Islet of Langerhans (tissue), 1 donor: ENCODE measurements around the gene TANK.
"Not testable (repeated sequence)": the region's sequence is repeated elsewhere in the genome, so short reads cannot be mapped to it uniquely, and the experiment has no call there.

Source experiments
- FAIRE-seq: peaks from one replicate; lab custom pipeline; 2011; peaks lifted over from hg19 to GRCh38; lab: Jason Lieb, UNC

Gene TANK

GRCh38 chr2:161233858-161234431 lies 73.7 kb downstream of the TANK start:
- peak; percentile 70 for FAIRE-seq

DNA sequence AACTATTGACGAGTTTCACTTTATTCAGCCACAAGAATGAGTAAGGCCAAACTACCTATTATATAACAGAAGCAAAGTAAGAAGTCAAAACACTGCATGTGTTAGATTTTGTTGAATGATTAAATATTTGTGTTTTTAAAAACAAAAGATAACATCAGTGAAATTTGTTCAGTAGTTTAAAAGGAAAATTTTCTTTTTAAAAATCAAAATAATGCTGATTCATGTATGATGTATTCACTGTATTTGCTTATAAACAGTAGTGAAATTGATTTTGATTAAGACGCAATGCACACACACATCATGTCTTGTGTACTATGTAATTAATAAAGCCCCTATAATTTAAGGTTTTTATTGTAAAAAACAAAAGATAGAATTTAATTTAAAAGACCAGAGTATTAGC lies 74.4 kb downstream of the TANK start:
- FAIRE-seq = peak; percentile 91

- FAIRE-seq = no peak
Measured at GRCh38 chr2:161237392-161238264, 77.4 kb downstream of the TANK start.

- no peak for FAIRE-seq
Measured at GRCh38 chr2:161238265-161238559, 78.0 kb downstream of the TANK start.

DNA sequence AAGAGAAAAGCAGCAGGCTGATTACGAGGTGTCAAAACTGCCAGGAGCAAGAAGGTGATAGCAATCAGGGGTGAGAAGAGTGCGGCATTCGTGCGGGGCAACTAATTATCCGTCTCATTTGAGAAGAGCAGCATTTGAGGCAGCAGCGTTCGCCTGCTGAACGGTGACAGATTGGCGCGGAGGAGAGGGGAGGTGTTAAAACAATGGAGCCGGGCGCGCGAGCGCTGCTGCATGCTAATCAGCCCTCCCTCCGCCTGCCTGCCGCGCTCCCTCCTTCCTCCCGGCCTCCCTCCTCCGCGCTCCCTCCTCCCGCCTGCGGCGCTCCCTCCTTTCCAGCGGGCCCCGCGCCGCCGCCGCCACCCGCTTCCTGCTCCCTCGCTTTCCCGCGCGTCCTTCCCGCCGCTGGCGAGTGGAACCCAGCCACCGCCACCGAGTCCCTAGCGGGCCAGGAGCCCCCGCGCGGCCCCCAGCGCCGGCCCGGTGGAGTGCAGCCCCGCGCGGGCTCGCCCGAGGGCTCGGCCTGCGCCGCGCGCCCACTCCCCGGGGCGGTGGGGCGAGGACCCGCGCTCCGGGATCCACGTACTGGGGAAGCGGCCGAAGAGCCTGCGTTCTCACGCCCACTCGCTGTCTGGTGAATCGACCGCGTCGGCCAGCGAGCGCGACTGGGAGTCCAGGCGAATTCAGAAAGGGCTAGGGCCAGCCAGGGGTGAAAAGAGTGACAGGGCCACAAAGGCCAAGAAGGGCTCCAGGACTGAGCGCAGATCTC lies 78.5 kb downstream of the TANK start:
- FAIRE-seq = no peak

- FAIRE-seq = peak; percentile 47
Measured at GRCh38 chr2:161239326-161240109, 79.3 kb downstream of the TANK start.

GRCh38 chr2:161241894-161242293 lies 81.7 kb downstream of the TANK start:
- no peak for FAIRE-seq

- no peak for FAIRE-seq
Measured at GRCh38 chr2:161243312-161243711, 83.1 kb downstream of the TANK start.

DNA sequence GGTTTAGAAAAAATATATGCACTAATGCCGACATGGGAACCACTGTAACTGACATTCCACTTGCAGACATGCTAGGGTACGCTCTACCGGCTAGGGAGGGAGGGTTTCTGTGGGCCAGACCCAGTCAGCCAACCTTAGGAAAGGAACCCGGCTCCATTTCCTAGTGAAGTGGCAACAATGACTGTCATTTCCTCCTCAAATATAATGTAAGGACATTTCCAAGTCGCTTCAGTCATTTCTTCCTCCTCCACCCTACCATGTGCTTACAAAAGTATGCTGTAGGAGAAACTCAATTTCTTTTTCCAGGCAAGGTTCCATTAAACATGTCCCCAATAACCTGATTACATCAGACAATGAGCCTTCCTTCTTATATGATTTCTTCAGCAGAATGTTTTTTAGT lies 83.7 kb downstream of the TANK start:
- FAIRE-seq = no peak

- FAIRE-seq = not testable (repeated sequence)
Measured at GRCh38 chr2:161244387-161245260, 84.4 kb downstream of the TANK start.

DNA sequence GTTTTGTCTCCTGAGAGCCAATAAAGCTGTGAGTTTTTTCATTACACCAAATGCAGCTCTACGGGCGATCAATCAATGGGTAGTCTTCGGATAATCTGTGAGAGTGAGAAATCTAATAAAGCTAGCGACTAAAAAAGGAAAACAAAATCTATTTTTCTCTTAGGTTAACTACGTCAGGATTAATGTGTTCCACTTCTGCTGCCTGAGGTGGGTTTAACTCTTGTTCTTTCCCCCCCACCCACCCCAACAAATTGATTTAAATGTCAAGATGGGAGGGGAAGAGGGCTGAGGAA lies 85.0 kb downstream of the TANK start:
- no peak for FAIRE-seq

- FAIRE-seq = no peak
Measured at GRCh38 chr2:161245671-161246070, 85.4 kb downstream of the TANK start.

GRCh38 chr2:161246281-161246680 lies 86.1 kb downstream of the TANK start:
- no peak for FAIRE-seq

DNA sequence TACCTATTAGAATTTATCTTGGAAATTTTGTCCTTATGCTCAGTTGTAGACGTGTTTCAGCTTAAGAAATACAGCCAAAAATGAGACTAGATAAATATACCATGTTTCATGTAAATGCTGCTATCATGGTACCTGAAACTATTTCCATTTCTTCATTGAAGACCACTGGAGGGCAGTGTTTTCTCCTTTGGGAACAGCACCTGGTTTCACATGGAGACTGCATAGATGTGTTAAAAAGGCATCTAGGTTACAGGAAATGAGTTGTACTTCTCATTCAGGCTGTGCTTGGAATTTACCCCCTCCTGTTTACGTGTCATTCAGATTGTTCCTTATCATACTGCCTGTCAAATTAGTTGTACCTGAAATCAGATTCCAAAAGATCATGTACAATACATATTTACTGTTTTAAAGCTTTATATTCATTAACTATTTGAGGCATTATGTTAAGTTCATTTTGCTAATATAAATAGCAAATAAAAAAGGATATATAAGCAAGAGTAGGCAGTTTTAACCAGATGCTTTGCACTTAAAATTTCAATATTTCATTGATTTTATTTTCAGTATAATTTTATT lies 90.7 kb downstream of the TANK start:
- peak; percentile 99 for FAIRE-seq

DNA sequence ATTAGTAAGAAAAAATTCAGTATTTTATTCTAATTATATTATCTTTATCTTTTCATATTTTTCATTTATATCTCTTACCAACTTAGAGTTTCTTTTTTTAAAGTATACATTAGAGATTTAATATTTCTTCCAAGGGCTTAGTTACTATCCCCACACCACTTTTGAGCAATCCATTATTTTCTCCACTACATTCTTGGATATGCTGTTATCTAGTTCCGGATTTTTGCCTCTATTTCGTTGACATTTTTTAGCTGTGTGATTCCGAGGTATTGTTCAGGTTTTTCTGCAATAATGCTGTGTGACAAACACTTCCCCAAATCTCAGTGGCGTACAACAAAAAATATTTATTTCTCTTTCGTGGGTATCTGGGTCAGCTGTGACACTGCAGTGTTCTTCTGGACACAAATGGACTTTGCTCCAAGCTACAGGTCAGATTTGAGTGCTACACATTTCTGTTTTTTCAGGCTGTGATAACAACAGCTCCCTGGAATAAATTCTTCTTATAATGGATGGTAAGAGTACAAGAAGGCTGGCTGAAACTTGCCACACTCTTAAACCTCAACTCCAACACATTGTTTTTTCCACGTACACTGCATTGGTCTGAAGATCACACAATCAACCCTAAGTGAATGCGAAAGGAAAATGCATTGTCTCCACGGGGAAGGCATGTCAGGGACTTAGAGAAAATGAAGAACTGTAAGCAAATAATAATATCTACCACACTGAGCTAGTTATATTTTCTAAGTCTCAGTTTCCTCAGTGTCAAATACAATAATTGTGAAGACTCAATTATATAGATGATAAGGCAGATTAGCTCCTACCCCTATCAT lies 97.1 kb downstream of the TANK start:
- FAIRE-seq = no peak

DNA sequence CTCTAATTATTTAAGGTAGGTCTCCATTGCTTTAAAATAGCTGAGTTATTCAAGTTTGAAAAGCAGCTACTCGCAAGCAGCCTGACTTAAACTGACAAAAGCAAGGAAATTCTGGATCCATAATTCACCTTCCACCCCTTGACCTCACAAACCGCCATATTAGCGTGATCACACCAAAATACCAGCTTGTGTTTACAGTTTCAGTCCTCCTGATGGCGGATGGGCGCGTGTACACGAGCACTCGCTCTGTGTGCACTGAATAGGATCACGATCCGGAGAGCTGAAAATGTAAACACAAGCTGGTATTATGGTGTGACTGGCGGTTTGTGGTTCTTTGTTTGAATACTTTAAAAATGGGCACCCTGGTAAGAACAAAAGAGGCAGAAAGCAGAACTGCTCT lies 105.6 kb downstream of the TANK start:
- FAIRE-seq = no peak

GRCh38 chr2:161269111-161269510 lies 108.9 kb downstream of the TANK start:
- no peak for FAIRE-seq

GRCh38 chr2:161273038-161273760 lies 113.0 kb downstream of the TANK start:
- peak; percentile 95 for FAIRE-seq

DNA sequence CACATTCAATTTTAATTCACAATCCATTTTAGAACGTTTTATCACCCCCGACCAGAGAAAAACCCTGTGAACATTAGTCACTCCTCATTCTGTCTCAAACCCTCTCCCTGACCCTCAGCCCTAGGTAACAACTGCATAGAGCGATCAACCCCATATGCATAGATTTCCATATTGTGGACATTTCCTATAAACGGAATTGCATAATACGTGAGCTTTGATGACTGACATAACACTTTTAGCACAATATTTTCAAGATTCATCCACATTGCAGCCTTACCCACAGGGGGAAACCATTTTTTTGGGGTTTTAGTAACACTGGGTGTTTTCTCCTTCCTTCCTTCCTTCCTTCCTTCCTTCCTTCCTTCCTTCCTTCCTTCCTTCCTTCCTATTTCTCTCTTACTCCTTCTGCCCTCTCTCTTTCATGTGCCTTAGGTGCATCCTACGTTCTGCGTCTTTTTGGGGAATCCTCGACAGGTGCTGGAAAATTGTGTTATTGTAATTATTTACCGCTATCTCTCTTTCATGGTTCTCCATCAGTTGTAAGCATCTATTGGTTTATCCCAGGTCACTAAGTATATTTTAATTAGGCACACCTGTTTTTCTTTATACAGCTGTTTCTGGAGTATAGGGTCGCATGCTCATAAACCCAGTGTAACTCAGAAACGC lies 118.5 kb downstream of the TANK start:
- FAIRE-seq = not testable (repeated sequence)
